MM.1S (cell line): Measurements from ENCODE around the gene GSTM1.

Experiments used
- CTCF ChIP-seq: fragments of 300-600 bp; sonication (generic); IDR thresholded peaks from 2 replicates; pipeline ENCODE4 v1.5.1; 2016; ENCODE audit warnings: antibody characterized with exemption, low read length, mixed read lengths
- EZH2 ChIP-seq: fragments of 300-600 bp; sonication (generic); optimal IDR thresholded peaks from 2 replicates; pipeline ENCODE3; 2017; ENCODE audit warnings: low read depth, mild to moderate bottlenecking, antibody characterized with exemption, low read length, mixed read lengths

- TF ChIP-seq CTCF, result no peak
- no peak for TF ChIP-seq EZH2
Observed at GRCh38 chr1:109697066-109697465, 9.4 kb downstream of the GSTM1 start.
